GM23248 (cell line): ENCODE data around the gene CIAO2A.

ENCODE experiments used
- EZH2 ChIP-seq: fragments of 200-600 bp; sonication (generic); IDR thresholded peaks from 2 replicates; pipeline ENCODE4 v1.6.1; 2018; ENCODE audit warnings: antibody characterized with exemption, mild to moderate bottlenecking; ENCODE audit not compliant: insufficient read depth, poor library complexity, severe bottlenecking
- EZH2phosphoT487 ChIP-seq: fragments of 200-600 bp; sonication (generic); IDR thresholded peaks from 2 replicates; pipeline ENCODE4 v1.6.1; 2018; ENCODE audit warnings: antibody characterized with exemption, moderate library complexity, mild to moderate bottlenecking, low read depth; ENCODE audit not compliant: insufficient read depth

- no peak for TF ChIP-seq EZH2phosphoT487
- TF ChIP-seq EZH2 = no peak
These were observed 42.0 kb downstream of the CIAO2A start for GRCh38 chr15:64051407-64052259.
